Middle frontal gyrus (tissue), 1 donor: ENCODE measurements around the gene CCDC17.

ENCODE experiments used
- DNase-seq: peaks from one replicate; pipeline ENCODE4 v3.0.0-alpha.2; 2015; ENCODE audit warnings: low spot score; ENCODE audit errors: extremely low spot score

CCDC17 gene

DNA sequence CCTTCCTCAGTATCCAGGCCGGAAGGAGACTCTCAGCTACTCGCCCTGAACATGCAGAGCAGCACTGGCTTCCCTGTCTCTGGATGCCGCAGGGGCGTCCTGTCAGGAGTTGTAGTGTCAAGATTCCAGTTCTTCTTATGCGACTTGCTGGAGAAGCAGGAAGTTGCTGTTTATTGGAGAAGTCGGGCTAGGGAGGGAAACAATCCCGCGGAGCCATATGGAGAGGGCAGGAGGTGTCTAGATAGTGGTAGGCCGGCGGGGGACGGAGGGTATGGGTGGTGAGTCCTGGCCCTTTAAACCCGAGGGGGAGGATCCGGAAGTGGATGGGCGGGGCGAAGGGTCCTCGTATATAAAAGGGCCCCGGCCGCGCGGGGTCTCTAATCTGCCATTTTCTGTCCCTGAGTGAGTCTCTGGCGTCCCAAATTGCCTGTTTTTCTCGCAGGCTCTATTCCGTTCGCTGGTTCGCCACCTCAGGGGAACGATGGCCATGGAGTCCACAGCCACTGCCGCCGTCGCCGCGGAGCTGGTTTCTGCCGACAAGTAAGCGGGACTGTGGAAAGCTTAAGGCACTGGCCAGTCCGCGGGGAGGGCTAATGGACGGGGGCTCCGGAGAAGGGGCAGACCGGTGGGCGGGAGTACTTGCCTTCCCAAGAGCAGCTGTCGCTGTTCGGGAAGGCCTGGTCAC lies 40.0 kb downstream of the CCDC17 start, which contains the start of gene NASP:
Gene NASP, plus strand, starts transcription at position 376 of the 685 bp plus-strand sequence. Its CDS starts 106 bp downstream, at position 482.
- peak; percentile 82 for DNase-seq

DNA sequence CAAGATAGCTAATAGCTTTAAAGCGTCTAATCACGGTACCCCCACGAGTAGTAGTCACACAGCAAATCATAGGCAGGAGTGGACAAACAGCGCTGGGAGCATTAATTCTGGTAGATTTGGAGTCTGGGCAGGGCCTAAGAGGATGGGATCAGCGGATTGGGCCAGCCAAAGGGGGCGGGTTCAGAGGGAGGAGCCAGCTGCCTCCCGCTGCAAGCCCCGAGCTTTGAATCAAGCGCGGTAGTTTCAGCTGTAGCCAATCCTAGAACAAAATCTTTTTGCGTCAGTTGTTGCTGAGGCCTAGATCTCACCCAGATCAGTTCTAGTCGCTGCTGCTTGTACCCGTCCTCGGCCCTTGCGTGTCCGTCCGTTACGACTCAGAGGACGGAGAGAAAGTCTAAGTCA lies 40.6 kb downstream of the CCDC17 start:
- peak; percentile 96 for DNase-seq

DNA sequence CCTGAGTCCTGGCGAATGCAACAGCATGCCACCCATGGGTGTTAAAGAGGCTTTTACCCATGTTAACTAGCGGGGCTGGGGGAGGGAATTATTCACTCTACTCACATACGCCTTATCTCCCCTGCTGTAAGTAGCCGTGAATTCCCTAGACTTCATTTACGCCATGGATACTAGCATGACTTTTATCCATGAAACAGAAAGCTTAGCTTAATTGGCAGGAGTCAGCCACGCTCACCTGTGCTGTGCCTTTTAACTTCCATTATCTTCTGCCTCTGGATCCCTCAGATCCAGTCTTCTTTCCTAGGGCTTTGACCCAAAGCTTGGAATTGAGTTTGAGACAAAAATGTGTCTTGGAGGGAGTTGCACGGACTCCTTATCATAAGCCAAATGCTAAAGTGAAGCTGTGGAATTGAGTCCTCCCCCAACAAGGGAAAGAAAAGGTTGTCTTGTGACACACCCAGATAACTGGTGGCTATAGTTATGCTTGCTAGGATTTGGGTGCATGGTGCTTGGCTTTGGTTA lies 49.7 kb downstream of the CCDC17 start:
- DNase-seq, result no peak

DNA sequence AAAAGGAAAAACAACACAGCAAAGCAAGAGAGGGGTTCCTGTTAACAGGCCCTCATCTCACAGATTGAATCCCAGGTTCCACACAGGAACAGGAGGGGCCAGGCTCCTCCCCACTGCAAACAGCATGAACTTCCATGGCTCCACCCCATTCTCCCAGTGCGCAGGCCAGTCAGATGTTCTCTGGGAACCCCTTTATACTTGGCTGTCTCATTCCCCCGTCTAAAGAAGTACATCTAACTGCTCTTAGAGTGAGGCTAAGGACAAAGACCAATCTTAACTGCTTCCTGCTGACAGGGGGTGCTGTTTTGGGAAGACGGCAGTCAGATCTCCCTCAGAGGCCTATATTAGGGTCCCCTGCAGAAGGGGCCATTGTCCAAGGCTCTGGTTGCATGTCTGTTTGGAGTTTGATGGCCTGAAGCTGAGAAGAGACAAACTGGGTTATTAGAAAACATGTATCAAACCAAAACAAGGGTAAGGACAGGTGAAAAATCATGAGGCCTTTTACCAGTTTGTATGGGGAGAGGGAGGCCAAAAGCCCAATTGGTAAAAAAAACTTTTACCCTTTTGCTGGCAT lies 50.5 kb downstream of the CCDC17 start:
- no peak for DNase-seq

DNA sequence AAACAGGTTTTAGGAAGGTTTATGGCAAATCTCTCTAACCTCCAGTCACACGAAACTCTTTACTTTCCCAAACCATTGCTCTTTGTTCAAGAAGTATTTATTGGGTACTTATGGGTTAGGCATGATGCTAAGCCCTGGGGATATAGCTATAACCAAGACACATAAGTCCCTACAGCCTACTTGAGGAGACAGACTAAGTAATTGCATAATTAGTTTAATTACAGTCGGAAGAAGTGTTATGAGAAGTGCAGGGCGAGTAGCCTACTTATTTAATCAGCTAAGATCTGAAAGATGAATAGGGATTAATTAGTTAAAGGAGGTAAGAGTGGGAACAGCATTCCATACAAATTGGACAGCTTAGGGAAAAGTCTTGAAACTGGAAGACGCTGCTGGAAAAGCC lies 53.2 kb downstream of the CCDC17 start:
- no peak for DNase-seq
